ENCODE measurements around the gene MAPKAP1.
A peak's percentile ranks its signal among the peaks of the same experiment; 100 is the strongest.

Gene MAPKAP1

DNA sequence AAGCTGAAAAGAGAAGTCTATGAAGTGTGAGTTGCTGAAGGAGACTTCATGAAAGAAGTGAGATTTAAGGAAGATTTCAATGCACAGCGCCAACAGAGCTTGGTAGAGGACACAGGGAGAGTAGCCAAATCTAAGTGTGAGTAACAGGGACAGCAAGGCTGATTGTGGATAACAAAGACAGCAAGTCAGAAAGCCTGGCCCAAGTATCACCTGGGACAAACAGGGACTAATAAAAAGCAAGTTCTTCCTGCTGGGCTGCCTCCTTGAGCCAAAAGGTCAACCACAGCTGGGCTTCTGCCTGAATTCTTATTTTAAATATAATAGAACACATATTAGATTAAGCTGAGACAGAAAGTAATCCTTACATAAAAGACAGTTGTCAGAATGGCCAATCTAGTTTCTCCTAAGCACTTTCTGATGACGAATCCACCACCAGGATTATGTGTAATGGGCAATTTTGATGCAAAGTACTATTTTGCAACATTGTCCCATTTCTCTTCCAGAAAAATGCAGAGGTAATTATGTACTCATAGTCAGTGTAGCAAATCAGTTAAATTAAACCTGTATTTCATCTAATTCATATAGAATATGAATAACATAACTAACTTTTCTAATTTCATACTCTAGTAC is 73.8 kb downstream of the MAPKAP1 start:
- H3K9me2 ChIP-seq (replicated peaks; ENCODE audit: control insufficient read depth, low read length), result no peaks in the 10 kb centered on the region
- H3K79me2 ChIP-seq (ENCODE audit: control insufficient read depth, low read length), result peaks cover 79% of the 10 kb centered on the region
- H3F3A ChIP-seq (ENCODE audit: control insufficient read depth, insufficient read depth), result peaks cover 32% of the 10 kb centered on the region
- TF ChIP-seq EZH2phosphoT487 (IDR thresholded peaks at IDR 0.05; ENCODE audit: borderline replicate concordance, low read length), result no peak
- peak overlapping the region; percentile 86 for H3K4me2 ChIP-seq (ENCODE audit: low read length)
- no peaks in the 10 kb centered on the region for H3K27me3 ChIP-seq (ENCODE audit: control insufficient read depth, low read length)
- no peaks in the 10 kb centered on the region for H3K9me3 ChIP-seq (ENCODE audit: control insufficient read depth, insufficient read depth, low read length)
- H3K27ac ChIP-seq (ENCODE audit: low read depth, low read length), result peak overlapping the region; percentile 93
- H3K4me1 ChIP-seq (ENCODE audit: control insufficient read depth, low read length), result peaks cover 98% of the 10 kb centered on the region
- H3K4me3 ChIP-seq (ENCODE audit: low read length), result peak overlapping the region; percentile 52
- H3K36me3 ChIP-seq (ENCODE audit: control insufficient read depth, low read length), result no peaks in the 10 kb centered on the region
- H4K20me1 ChIP-seq (ENCODE audit: control insufficient read depth, insufficient read depth, low read depth, low read length), result peaks cover 20% of the 10 kb centered on the region

DNA sequence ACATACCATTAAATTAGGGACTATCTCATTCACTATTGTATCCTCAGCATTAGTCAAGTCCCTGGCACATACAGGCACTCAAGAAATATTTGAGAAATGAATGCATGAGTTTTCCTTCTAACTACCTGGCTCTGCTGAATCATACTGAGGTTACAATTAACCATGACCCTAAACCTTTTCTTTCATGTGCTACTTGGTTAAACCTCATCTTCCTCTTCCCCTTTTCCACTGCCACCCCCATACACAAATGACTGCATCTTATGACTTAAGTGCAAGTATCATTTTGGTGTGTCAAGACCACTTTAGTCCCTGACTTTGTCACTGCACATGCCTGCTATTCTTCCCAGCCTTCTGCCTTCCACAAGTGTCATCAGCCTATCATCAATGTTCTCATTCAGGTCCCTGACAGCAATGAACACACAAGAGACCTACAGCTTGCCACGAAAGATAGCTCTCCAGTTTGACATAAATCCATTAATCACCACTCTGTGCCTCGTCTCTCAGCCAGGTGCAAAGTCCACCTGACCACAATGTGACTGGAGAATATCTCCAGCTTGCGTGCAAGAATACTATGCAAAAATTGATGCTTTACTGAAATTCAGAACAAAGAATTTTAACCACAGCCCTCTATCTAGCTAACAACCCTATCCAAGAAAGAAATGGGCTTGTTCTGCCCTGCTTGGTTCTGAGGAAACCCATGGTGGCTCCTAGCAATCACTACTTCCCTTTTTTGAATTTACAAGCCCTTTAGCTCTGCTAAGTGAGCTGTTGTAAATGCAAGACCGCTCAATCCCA is 74.5 kb downstream of the MAPKAP1 start:
- TF ChIP-seq, protein P1, sequence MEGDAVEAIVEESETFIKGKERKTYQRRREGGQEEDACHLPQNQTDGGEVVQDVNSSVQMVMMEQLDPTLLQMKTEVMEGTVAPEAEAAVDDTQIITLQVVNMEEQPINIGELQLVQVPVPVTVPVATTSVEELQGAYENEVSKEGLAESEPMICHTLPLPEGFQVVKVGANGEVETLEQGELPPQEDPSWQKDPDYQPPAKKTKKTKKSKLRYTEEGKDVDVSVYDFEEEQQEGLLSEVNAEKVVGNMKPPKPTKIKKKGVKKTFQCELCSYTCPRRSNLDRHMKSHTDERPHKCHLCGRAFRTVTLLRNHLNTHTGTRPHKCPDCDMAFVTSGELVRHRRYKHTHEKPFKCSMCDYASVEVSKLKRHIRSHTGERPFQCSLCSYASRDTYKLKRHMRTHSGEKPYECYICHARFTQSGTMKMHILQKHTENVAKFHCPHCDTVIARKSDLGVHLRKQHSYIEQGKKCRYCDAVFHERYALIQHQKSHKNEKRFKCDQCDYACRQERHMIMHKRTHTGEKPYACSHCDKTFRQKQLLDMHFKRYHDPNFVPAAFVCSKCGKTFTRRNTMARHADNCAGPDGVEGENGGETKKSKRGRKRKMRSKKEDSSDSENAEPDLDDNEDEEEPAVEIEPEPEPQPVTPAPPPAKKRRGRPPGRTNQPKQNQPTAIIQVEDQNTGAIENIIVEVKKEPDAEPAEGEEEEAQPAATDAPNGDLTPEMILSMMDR (IDR thresholded peaks at IDR 0.05; ENCODE audit: low read depth, low read length, poor library complexity, severe bottlenecking), result no peak
- no peak for TF ChIP-seq EZH2phosphoT487 (IDR thresholded peaks at IDR 0.05; ENCODE audit: borderline replicate concordance, low read length)
- H3K4me2 ChIP-seq (ENCODE audit: low read length), result peak overlapping the region; percentile 86
- H4K20me1 ChIP-seq (ENCODE audit: control insufficient read depth, insufficient read depth, low read depth, low read length), result peaks cover 20% of the 10 kb centered on the region
- peak overlapping the region; percentile 93 for H3K27ac ChIP-seq (ENCODE audit: low read depth, low read length)
- H3K4me1 ChIP-seq (ENCODE audit: control insufficient read depth, low read length), result peaks cover 91% of the 10 kb centered on the region
- no peaks in the 10 kb centered on the region for H3K27me3 ChIP-seq (ENCODE audit: control insufficient read depth, low read length)
- no peaks in the 10 kb centered on the region for H3K9me2 ChIP-seq (replicated peaks; ENCODE audit: control insufficient read depth, low read length)
- H3K79me2 ChIP-seq (ENCODE audit: control insufficient read depth, low read length), result peaks cover 80% of the 10 kb centered on the region
- H3K4me3 ChIP-seq (ENCODE audit: low read length), result peak overlapping the region; percentile 52
- peaks cover 32% of the 10 kb centered on the region for H3F3A ChIP-seq (ENCODE audit: control insufficient read depth, insufficient read depth)
- no peaks in the 10 kb centered on the region for H3K36me3 ChIP-seq (ENCODE audit: control insufficient read depth, low read length)
- H3K9me3 ChIP-seq (ENCODE audit: control insufficient read depth, insufficient read depth, low read length), result no peaks in the 10 kb centered on the region

DNA sequence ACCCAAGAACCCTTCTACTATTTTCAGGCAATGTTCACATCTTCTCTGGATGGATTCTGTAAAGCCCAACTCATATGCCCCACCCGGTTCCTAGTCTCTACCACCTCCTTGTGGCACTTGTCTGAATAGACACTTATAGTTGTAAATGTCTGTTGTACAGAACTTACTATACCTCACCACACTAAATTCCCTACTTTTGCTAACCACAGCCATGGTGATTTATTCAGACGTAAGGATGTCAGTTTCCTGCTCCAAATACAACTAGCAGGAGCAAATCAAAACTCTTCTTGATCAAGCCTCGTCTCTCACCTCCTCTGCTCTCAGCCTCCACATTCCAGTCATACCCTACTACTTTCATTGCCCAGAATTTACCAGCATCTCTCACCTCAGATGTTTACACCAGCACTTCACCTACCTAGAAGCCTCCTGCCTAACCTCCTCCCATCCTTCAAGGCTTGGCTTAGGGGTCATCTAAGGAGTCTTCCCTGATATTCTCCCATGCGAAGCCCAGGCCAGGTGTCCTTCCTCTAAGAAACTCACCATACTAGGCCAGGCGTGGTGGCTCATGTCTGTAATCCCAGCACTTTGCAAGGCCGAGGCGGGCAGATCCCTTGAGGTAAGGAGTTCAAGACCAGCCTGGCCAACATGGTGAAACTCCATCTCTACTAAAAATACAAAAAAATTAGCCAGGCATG is 75.5 kb downstream of the MAPKAP1 start:
- no peaks in the 10 kb centered on the region for H3K27me3 ChIP-seq (ENCODE audit: control insufficient read depth, low read length)
- H3K4me2 ChIP-seq (ENCODE audit: low read length), result peak overlapping the region; percentile 86
- peaks cover 81% of the 10 kb centered on the region for H3K79me2 ChIP-seq (ENCODE audit: control insufficient read depth, low read length)
- peaks cover 82% of the 10 kb centered on the region for H3K4me1 ChIP-seq (ENCODE audit: control insufficient read depth, low read length)
- H3F3A ChIP-seq (ENCODE audit: control insufficient read depth, insufficient read depth), result peaks cover 32% of the 10 kb centered on the region
- H3K9me3 ChIP-seq (ENCODE audit: control insufficient read depth, insufficient read depth, low read length), result no peaks in the 10 kb centered on the region
- H3K27ac ChIP-seq (ENCODE audit: low read depth, low read length), result peak overlapping the region; percentile 93
- TF ChIP-seq, protein P1 (IDR thresholded peaks at IDR 0.05; ENCODE audit: low read depth, low read length, poor library complexity, severe bottlenecking), result peak; percentile 81
- no peak for TF ChIP-seq EZH2phosphoT487 (IDR thresholded peaks at IDR 0.05; ENCODE audit: borderline replicate concordance, low read length)
- no peaks in the 10 kb centered on the region for H3K36me3 ChIP-seq (ENCODE audit: control insufficient read depth, low read length)
- no peaks in the 10 kb centered on the region for H3K9me2 ChIP-seq (replicated peaks; ENCODE audit: control insufficient read depth, low read length)
- peaks cover 20% of the 10 kb centered on the region for H4K20me1 ChIP-seq (ENCODE audit: control insufficient read depth, insufficient read depth, low read depth, low read length)
- H3K4me3 ChIP-seq (ENCODE audit: low read length), result peak overlapping the region; percentile 31
